Colonic mucosa (tissue), 4 donors: ENCODE results near the gene RNF11. TPM values are rescaled to one million over a fixed set of nuclear protein-coding genes. Genes with fewer than 3 reads are reported as not detected.
"Not testable (repeated sequence)": the region's sequence is repeated elsewhere in the genome, so short reads cannot be mapped to it uniquely, and the experiment has no call there.

Experiments used
- DNase-seq: peaks from one replicate; pipeline ENCODE4 v3.0.0-alpha.2; 2020
- H3K27ac ChIP-seq: fragments of 200-600 bp; one replicate; pipeline ENCODE4 v1.8.0; 2021
- H3K27me3 ChIP-seq: fragments of 200-600 bp; one replicate; pipeline ENCODE4 v1.8.0; 2021
- H3K36me3 ChIP-seq: fragments of 200-600 bp; one replicate; pipeline ENCODE4 v1.8.0; 2021
- H3K4me1 ChIP-seq: fragments of 200-600 bp; one replicate; pipeline ENCODE4 v1.8.0; 2021; ENCODE audit warnings: mild to moderate bottlenecking
- H3K4me3 ChIP-seq: fragments of 200-600 bp; one replicate; pipeline ENCODE4 v1.8.0; 2021
- H3K9ac ChIP-seq, 2 donors: one replicate each; pipeline ENCODE4 v1.7.0; 2013; ENCODE audit warnings: control low read depth in 2 of 2, low read depth in 2 of 2, low read length in 2 of 2
- H3K9me3 ChIP-seq: fragments of 200-600 bp; one replicate; pipeline ENCODE4 v1.8.0; 2021
- CTCF ChIP-seq: fragments of 200-600 bp; IDR thresholded peaks from one replicate; pipeline ENCODE4 v1.8.0; 2022; ENCODE audit warnings: antibody characterized with exemption, mild to moderate bottlenecking
- intact Hi-C: fragments of 100-400 bp; cut with DNase I; formaldehyde crosslinking; loops from one replicate; pipeline ENCODE4 v1.14.1; 2022
- total RNA-seq, 2 donors: library from RNA; stranded (reverse); fragmentation: NEBNext Ultra II Directional in 1 of 2; extraction: Animal tissue kit (Norgen Biotek cat#: 25700) in 1 of 2; gene quantifications; one replicate each; pipeline ENCODE4 v1.2.1, GENCODE V29; 2021
- donor health status: healthy.
- donor health status: DM: no; HTN: no; CAD: no.
- donor health status: DM: no; HTN: no; CAD: no.

The RNF11 gene
- total RNA-seq, 2 donors from 2014 or later: 46.8 to 104 TPM

- H3K4me3 ChIP-seq: no peak overlapping the region
- H3K27me3 ChIP-seq: no peaks in the 10 kb centered on the region
- H3K27ac ChIP-seq: no peak overlapping the region
- no peak for TF ChIP-seq CTCF
- H3K4me1 ChIP-seq: no peaks in the 10 kb centered on the region
- DNase-seq: no peak
- H3K9me3 ChIP-seq: no peaks in the 10 kb centered on the region
- intact Hi-C loops: no loop called here
- no peak overlapping the region for H3K9ac ChIP-seq
- H3K36me3 ChIP-seq: no peaks in the 10 kb centered on the region
Measured at GRCh38 chr1:51219022-51219421, 17.1 kb upstream of the RNF11 start.

- H3K36me3 ChIP-seq, H3K9ac ChIP-seq, DNase-seq, intact Hi-C loops, H3K27ac ChIP-seq, H3K9me3 ChIP-seq, H3K4me1 ChIP-seq, H3K27me3 ChIP-seq, H3K4me3 ChIP-seq: not testable (repeated sequence)
Measured at GRCh38 chr1:51221529-51221928, 14.5 kb upstream of the RNF11 start.

GRCh38 chr1:51222136-51222787 lies 13.8 kb upstream of the RNF11 start:
- intact Hi-C loops: no loop called here
- no peaks in the 10 kb centered on the region for H3K36me3 ChIP-seq
- H3K27me3 ChIP-seq: no peaks in the 10 kb centered on the region

GRCh38 chr1:51222809-51223208 lies 13.3 kb upstream of the RNF11 start:
- intact Hi-C loops: no loop called here
- DNase-seq: no peak
- H3K4me3 ChIP-seq: no peak overlapping the region
- H3K27ac ChIP-seq: no peak overlapping the region
- no peaks in the 10 kb centered on the region for H3K4me1 ChIP-seq
- no peaks in the 10 kb centered on the region for H3K27me3 ChIP-seq
- TF ChIP-seq CTCF: no peak
- H3K9ac ChIP-seq: no peak overlapping the region
- no peaks in the 10 kb centered on the region for H3K9me3 ChIP-seq
- H3K36me3 ChIP-seq: no peaks in the 10 kb centered on the region

More at GRCh38 chr1:51222136-51222787, 13.8 kb upstream of the RNF11 start:
- no peak for DNase-seq
- no peaks in the 10 kb centered on the region for H3K4me1 ChIP-seq
- no peak overlapping the region for H3K9ac ChIP-seq
- no peak overlapping the region for H3K27ac ChIP-seq
- no peak overlapping the region for H3K4me3 ChIP-seq
- TF ChIP-seq CTCF: no peak
- H3K9me3 ChIP-seq: no peaks in the 10 kb centered on the region

GRCh38 chr1:51224255-51224654 lies 11.8 kb upstream of the RNF11 start:
- Histone ChIP-seq H3K27me3 (no peaks in the 10 kb centered on the region), H3K4me3 (no peak overlapping the region), H3K9me3 (no peaks in the 10 kb centered on the region), H3K9ac (no peak overlapping the region), H3K4me1 (no peaks in the 10 kb centered on the region), H3K27ac (no peak overlapping the region), H3K36me3 (no peaks in the 10 kb centered on the region)
- DNase-seq: no peak
- intact Hi-C loops: no loop called here
- no peak for TF ChIP-seq CTCF

- H3K4me1 ChIP-seq, H3K9me3 ChIP-seq, H3K27me3 ChIP-seq, intact Hi-C loops, H3K4me3 ChIP-seq, H3K27ac ChIP-seq, DNase-seq, H3K36me3 ChIP-seq, H3K9ac ChIP-seq: not testable (repeated sequence)
Measured at GRCh38 chr1:51227231-51227960, 8.7 kb upstream of the RNF11 start.

- H3K4me1 ChIP-seq, intact Hi-C loops, H3K27ac ChIP-seq, H3K9ac ChIP-seq, H3K9me3 ChIP-seq, H3K4me3 ChIP-seq, H3K27me3 ChIP-seq, DNase-seq, H3K36me3 ChIP-seq: not testable (repeated sequence)
Measured at GRCh38 chr1:51228471-51228870, 7.6 kb upstream of the RNF11 start.
